H9 (cell line): ENCODE results near the gene OR10H2. TPM values are rescaled to one million over a fixed set of nuclear protein-coding genes. Genes with fewer than 3 reads are reported as not detected.
"Not testable (repeated sequence)": the region's sequence is repeated elsewhere in the genome, so short reads cannot be mapped to it uniquely, and the experiment has no call there.

Experiments used
- DNase-seq: peaks from one replicate; pipeline ENCODE4 v3.0.0-alpha.2; 2017
- H2AFZ ChIP-seq: one replicate; pipeline ENCODE4 v1.6.1; 2013; ENCODE audit warnings: mild to moderate bottlenecking, low read length, control low read depth, moderate library complexity
- H2AK5ac ChIP-seq: 2 replicates; pipeline ENCODE4 v1.6.1; 2013; ENCODE audit warnings: low read length, control low read depth, mixed read lengths; ENCODE audit not compliant: insufficient read length
- H2BK120ac ChIP-seq: one replicate; pipeline ENCODE4 v1.6.1; 2013; ENCODE audit warnings: low read depth, mild to moderate bottlenecking, low read length, control low read depth, inconsistent platforms; ENCODE audit not compliant: poor library complexity, severe bottlenecking
- H2BK12ac ChIP-seq: 2 replicates; pipeline ENCODE4 v1.6.1; 2013; ENCODE audit warnings: low read length, control low read depth, mixed read lengths, low read depth; ENCODE audit not compliant: insufficient read length
- H2BK15ac ChIP-seq: 2 replicates; pipeline ENCODE4 v1.6.1; 2013; ENCODE audit warnings: low read depth, low read length, control low read depth
- H2BK20ac ChIP-seq: one replicate; pipeline ENCODE4 v1.6.1; 2013; ENCODE audit warnings: low read depth, mild to moderate bottlenecking, low read length, control low read depth, inconsistent platforms; ENCODE audit not compliant: poor library complexity, severe bottlenecking
- H2BK5ac ChIP-seq: 2 replicates; pipeline ENCODE4 v1.6.1; 2013; ENCODE audit warnings: low read length, control low read depth, mixed read lengths; ENCODE audit not compliant: insufficient read length
- H3K14ac ChIP-seq: 2 replicates; pipeline ENCODE4 v1.6.1; 2013; ENCODE audit warnings: low read length, control low read depth; ENCODE audit not compliant: insufficient read depth
- H3K18ac ChIP-seq: 2 replicates; pipeline ENCODE4 v1.6.1; 2013; ENCODE audit warnings: low read depth, mild to moderate bottlenecking, mixed read lengths, low read length, control low read depth; ENCODE audit not compliant: insufficient read length
- H3K23ac ChIP-seq: 2 replicates; pipeline ENCODE4 v1.6.1; 2013; ENCODE audit warnings: low read length, control low read depth, mixed read lengths, low read depth; ENCODE audit not compliant: insufficient read length
- H3K23me2 ChIP-seq: 2 replicates; pipeline ENCODE4 v1.6.1; 2013; ENCODE audit warnings: low read depth, mild to moderate bottlenecking, mixed read lengths, low read length, control low read depth; ENCODE audit not compliant: insufficient read length, poor library complexity, severe bottlenecking
- H3K27ac ChIP-seq: 2 replicates; pipeline ENCODE4 v1.5.1; 2013; ENCODE audit warnings: low read length, control low read depth, mixed read lengths, low read depth; ENCODE audit not compliant: insufficient read length
- H3K27me3 ChIP-seq: 2 replicates; pipeline ENCODE4 v1.6.1; 2013; ENCODE audit warnings: low read length, control low read depth, inconsistent platforms; ENCODE audit not compliant: insufficient read depth
- H3K4ac ChIP-seq: 2 replicates; pipeline ENCODE4 v1.6.1; 2013; ENCODE audit warnings: low read depth, mild to moderate bottlenecking, control low read depth, inconsistent platforms, low read length, moderate library complexity
- H3K4me1 ChIP-seq: 2 replicates; pipeline ENCODE4 v1.6.1; 2013; ENCODE audit warnings: low read length, control low read depth, inconsistent platforms; ENCODE audit not compliant: insufficient read depth
- H3K4me2 ChIP-seq: 2 replicates; pipeline ENCODE4 v1.6.1; 2013; ENCODE audit warnings: low read length, control low read depth, mixed read lengths; ENCODE audit not compliant: insufficient read length, insufficient read depth
- H3K56ac ChIP-seq: 2 replicates; pipeline ENCODE4 v1.6.1; 2013; ENCODE audit warnings: low read depth, mild to moderate bottlenecking, mixed read lengths, low read length, control low read depth; ENCODE audit not compliant: insufficient read length
- H3K79me1 ChIP-seq: 2 replicates; pipeline ENCODE4 v1.6.1; 2013; ENCODE audit warnings: low read depth, mild to moderate bottlenecking, moderate library complexity, low read length, control low read depth, inconsistent platforms; ENCODE audit not compliant: insufficient read depth, poor library complexity, severe bottlenecking
- H3K79me2 ChIP-seq: 2 replicates; pipeline ENCODE4 v1.6.1; 2013; ENCODE audit warnings: low read length, control low read depth, inconsistent platforms; ENCODE audit not compliant: insufficient read depth
- H3K9ac ChIP-seq: 2 replicates; pipeline ENCODE4 v1.6.1; 2013; ENCODE audit warnings: low read length, control low read depth, mixed read lengths; ENCODE audit not compliant: insufficient read length; ENCODE audit errors: extremely low read depth
- H3K9me3 ChIP-seq: one replicate; pipeline ENCODE4 v1.6.1; 2013; ENCODE audit warnings: low read depth, low read length, inconsistent platforms; ENCODE audit not compliant: control insufficient read depth
- H3T11ph ChIP-seq: one replicate; pipeline ENCODE4 v1.6.1; 2013; ENCODE audit warnings: mild to moderate bottlenecking, low read length, control low read depth, inconsistent platforms
- H4K20me1 ChIP-seq: one replicate; pipeline ENCODE4 v1.6.1; 2013; ENCODE audit not compliant: control insufficient read depth, insufficient read length, insufficient read depth
- H4K5ac ChIP-seq: 2 replicates; pipeline ENCODE4 v1.6.1; 2013; ENCODE audit warnings: low read depth, mild to moderate bottlenecking, mixed read lengths, low read length, control low read depth; ENCODE audit not compliant: insufficient read length
- H4K8ac ChIP-seq: replicated peaks from 2 replicates; pipeline ENCODE4 v1.6.1; 2013; ENCODE audit warnings: low read length, control low read depth, mixed read lengths, low read depth; ENCODE audit not compliant: insufficient read length
- H4K91ac ChIP-seq: 2 replicates; pipeline ENCODE4 v1.6.1; 2013; ENCODE audit warnings: low read depth, mild to moderate bottlenecking, moderate library complexity, mixed read lengths, low read length, control low read depth; ENCODE audit not compliant: insufficient read length
- H3K27ac Mint-ChIP-seq, 3 experiments: 2 replicates in 2 of 3; 3 replicates in 1 of 3; pipeline ENCODE4 v1.8.0; 2020 to 2021; ENCODE audit warnings: mixed read lengths in 3 of 3, mild to moderate bottlenecking in 1 of 3, moderate library complexity in 1 of 3
- H3K27me3 Mint-ChIP-seq: 2 replicates; pipeline ENCODE4 v1.8.0; 2021; ENCODE audit warnings: low read depth, mild to moderate bottlenecking, moderate library complexity, mixed read lengths
- H3K36me3 Mint-ChIP-seq, 3 experiments: 2 replicates in 2 of 3; 3 replicates in 1 of 3; pipeline ENCODE4 v1.8.0; 2020 to 2021; ENCODE audit warnings: low read depth in 3 of 3, mixed read lengths in 3 of 3; ENCODE audit not compliant: insufficient read depth in 1 of 3
- H3K4me1 Mint-ChIP-seq, 2 experiments: 2 replicates each; pipeline ENCODE4 v1.8.0; 2020; ENCODE audit warnings: mixed read lengths in 2 of 2
- H3K4me3 Mint-ChIP-seq, 2 experiments: 2 replicates in 1 of 2; 3 replicates in 1 of 2; pipeline ENCODE4 v1.8.0; 2020 to 2021; ENCODE audit warnings: mild to moderate bottlenecking in 2 of 2, mixed read lengths in 2 of 2, moderate library complexity in 1 of 2
- H3K9me3 Mint-ChIP-seq, 2 experiments: 2 replicates in 1 of 2; 3 replicates in 1 of 2; pipeline ENCODE4 v1.8.0; 2020; ENCODE audit warnings: mild to moderate bottlenecking in 2 of 2, mixed read lengths in 2 of 2, moderate library complexity in 1 of 2
- CTCF ChIP-seq: fragments of 200-600 bp; sonication (generic); conservative IDR thresholded peaks from 3 replicates; pipeline ENCODE4 v1.8.0; 2021; ENCODE audit warnings: antibody characterized with exemption, mild to moderate bottlenecking
- WGBS: extraction: QIAGEN DNeasy Blood & Tissue Kit; methylation state at CpG from one replicate; pipeline ENCODE4 v1.1.7; 2013; ENCODE audit warnings: missing lambda C conversion rate, low lambda C conversion rate, mixed read lengths; ENCODE audit not compliant: insufficient read length; ENCODE audit errors: extremely low coverage; 5-methylcytosine and 5-hydroxymethylcytosine counted together
- total RNA-seq: library from RNA; stranded (reverse); gene quantifications from 2 replicates; pipeline ENCODE4 v1.2.1, GENCODE V29; 2021

OR10H2 gene
- total RNA-seq, 1 experiment from 2014 or later: not detected

GRCh38 chr19:15679089-15679488, 48.7 kb upstream of the OR10H2 start:
- no peaks in the 10 kb centered on the region for H3K4me1 Mint-ChIP-seq
- no peak overlapping the region for H2BK5ac ChIP-seq
- no peaks in the 10 kb centered on the region for H3K27me3 ChIP-seq
- no peak overlapping the region for H3K4me2 ChIP-seq
- no peak for DNase-seq
- H2BK12ac ChIP-seq: no peak overlapping the region
- H3K9me3 Mint-ChIP-seq: peaks cover 91 to 97% of the 10 kb centered on the region in 2 experiments
- no peak overlapping the region for H2BK120ac ChIP-seq
- no peak overlapping the region for H3K23ac ChIP-seq
- peaks cover 2% of the 10 kb centered on the region for H3K27me3 Mint-ChIP-seq
- H2AFZ ChIP-seq: no peak overlapping the region
- no peak overlapping the region for H3K14ac ChIP-seq
- no peaks in the 10 kb centered on the region for H3K4me1 ChIP-seq
- H3K23me2 ChIP-seq: no peaks in the 10 kb centered on the region
- H3K9ac ChIP-seq: no peak overlapping the region
- no peaks in the 10 kb centered on the region for H4K20me1 ChIP-seq
- peaks cover 89% of the 10 kb centered on the region for H3K9me3 ChIP-seq
- H3K4ac ChIP-seq: no peak overlapping the region
- H3K18ac ChIP-seq: no peak overlapping the region
- H3K4me3 Mint-ChIP-seq: no peak overlapping the region
- TF ChIP-seq CTCF: no peak
- no peak overlapping the region for H3K27ac ChIP-seq
- H2AK5ac ChIP-seq: no peak overlapping the region
- H3K79me1 ChIP-seq: no peaks in the 10 kb centered on the region
- H3K56ac ChIP-seq: no peak overlapping the region
- no peak overlapping the region for H2BK15ac ChIP-seq
- no peak overlapping the region for H4K5ac ChIP-seq
- no peak overlapping the region for H4K8ac ChIP-seq
- H3T11ph ChIP-seq: no peak overlapping the region
- no peak overlapping the region for H4K91ac ChIP-seq
- H3K79me2 ChIP-seq: no peaks in the 10 kb centered on the region
- H3K27ac Mint-ChIP-seq: no peak overlapping the region; a peak in 1 of 7 replicates
- peaks cover 5 to 21% (median 21%) of the 10 kb centered on the region in 3 experiments; a peak in 6 of 7 replicates for H3K36me3 Mint-ChIP-seq
- H2BK20ac ChIP-seq: no peak overlapping the region
- no CpG with 5 or more reads among the region's 4 CpGs for WGBS

- H3K9me3 ChIP-seq: peaks cover 90% of the 10 kb centered on the region
- H3K27me3 ChIP-seq, H3K9ac ChIP-seq, H3K27ac Mint-ChIP-seq, H3K4me1 Mint-ChIP-seq, H3K14ac ChIP-seq, H2BK15ac ChIP-seq, H2AK5ac ChIP-seq, H3K4me2 ChIP-seq, H3T11ph ChIP-seq, H3K79me2 ChIP-seq, H3K23ac ChIP-seq, H2BK12ac ChIP-seq, H3K4me1 ChIP-seq, H3K18ac ChIP-seq, H2BK20ac ChIP-seq, H4K20me1 ChIP-seq, H4K5ac ChIP-seq, H4K8ac ChIP-seq, H3K4ac ChIP-seq, H2BK5ac ChIP-seq, H3K79me1 ChIP-seq, H3K27me3 Mint-ChIP-seq, H3K56ac ChIP-seq, H2AFZ ChIP-seq, H3K23me2 ChIP-seq, H3K27ac ChIP-seq, DNase-seq, H3K4me3 Mint-ChIP-seq, H4K91ac ChIP-seq, H2BK120ac ChIP-seq: not testable (repeated sequence)
- no CpG with 5 or more reads among the region's 4 CpGs for WGBS
- H3K9me3 Mint-ChIP-seq: peaks cover 92 to 97% of the 10 kb centered on the region in 2 experiments
- H3K36me3 Mint-ChIP-seq: peaks cover 0 to 26% (median 20%) of the 10 kb centered on the region in 3 experiments; a peak in 6 of 7 replicates
Observed at GRCh38 chr19:15679865-15680264, 48.0 kb upstream of the OR10H2 start.
